ENCODE results near the gene DNAJC15.

DNAJC15 gene

DNA sequence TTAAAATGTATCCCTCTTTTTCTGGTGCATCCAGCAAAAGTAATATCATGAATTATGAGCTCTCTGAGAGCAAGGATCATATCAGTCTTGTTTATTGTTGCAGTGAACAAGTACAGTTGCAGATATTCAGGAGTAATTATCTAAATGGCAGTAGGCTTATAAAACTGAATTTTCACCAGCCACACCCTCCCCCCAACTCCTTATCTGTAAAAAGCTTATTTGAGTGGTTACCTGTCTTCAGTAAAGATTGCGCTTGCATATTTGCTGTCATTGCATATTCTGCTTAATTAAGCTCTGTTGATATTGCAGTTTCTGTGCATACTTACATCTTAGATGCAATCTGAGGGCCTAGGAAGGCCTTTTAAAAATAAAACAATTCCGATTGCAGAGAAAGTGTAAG, 87.3 kb downstream of the DNAJC15 start:
- no peak overlapping the region for H2AK5ac ChIP-seq (ENCODE audit: low read length)
- no peaks in the 10 kb centered on the region for H3K9me3 ChIP-seq (ENCODE audit: insufficient read depth, low read depth, low read length)
- no peaks in the 10 kb centered on the region for H3K36me3 ChIP-seq (ENCODE audit: control insufficient read depth in 1 of 2, insufficient read depth in 2 of 2, low read length in 2 of 2)
- H4K8ac ChIP-seq (ENCODE audit: low read depth, low read length): no peak overlapping the region
- no peak overlapping the region for H3K4me2 ChIP-seq (ENCODE audit: low read length)
- no peaks in the 10 kb centered on the region for H3K79me1 ChIP-seq (ENCODE audit: low read length)
- H3K4me1 ChIP-seq (ENCODE audit: control insufficient read depth in 1 of 2, insufficient read depth in 2 of 2, low read length in 2 of 2): no peaks in the 10 kb centered on the region
- H2BK5ac ChIP-seq (ENCODE audit: low read depth, low read length, poor library complexity): no peak overlapping the region
- H3K27me3 ChIP-seq (ENCODE audit: insufficient read depth, low read length): no peaks in the 10 kb centered on the region
- DNase-seq: no peak
- H3K14ac ChIP-seq (ENCODE audit: low read length): no peak overlapping the region
- no peak overlapping the region for H3K23ac ChIP-seq (ENCODE audit: low read length)
- no peak overlapping the region for H4K91ac ChIP-seq (ENCODE audit: low read depth, low read length)
- H2BK12ac ChIP-seq (ENCODE audit: low read length): no peak overlapping the region
- no peak overlapping the region for H2AFZ ChIP-seq (ENCODE audit: insufficient read depth, low read length, poor library complexity)
- H3K18ac ChIP-seq (ENCODE audit: low read length): no peak overlapping the region
- no peak overlapping the region for H2BK120ac ChIP-seq (ENCODE audit: insufficient read depth, low read length, poor library complexity)
- H3K4me3 ChIP-seq (ENCODE audit: low read depth, low read length): no peak overlapping the region
- H3K4ac ChIP-seq (ENCODE audit: low read depth, low read length): no peak overlapping the region
- no peak overlapping the region for H4K12ac ChIP-seq (ENCODE audit: low read depth, low read length)
- H3K9ac ChIP-seq (ENCODE audit: low read length): no peak overlapping the region
- no CpG with 5 or more reads among the region's 2 CpGs for WGBS (ENCODE audit: extremely low coverage, insufficient coverage, insufficient read length)
- no peak overlapping the region for H3K27ac ChIP-seq (ENCODE audit: low read depth, low read length)
- H3K79me2 ChIP-seq (ENCODE audit: control insufficient read depth, insufficient read depth, low read length, poor library complexity): no peaks in the 10 kb centered on the region

DNA sequence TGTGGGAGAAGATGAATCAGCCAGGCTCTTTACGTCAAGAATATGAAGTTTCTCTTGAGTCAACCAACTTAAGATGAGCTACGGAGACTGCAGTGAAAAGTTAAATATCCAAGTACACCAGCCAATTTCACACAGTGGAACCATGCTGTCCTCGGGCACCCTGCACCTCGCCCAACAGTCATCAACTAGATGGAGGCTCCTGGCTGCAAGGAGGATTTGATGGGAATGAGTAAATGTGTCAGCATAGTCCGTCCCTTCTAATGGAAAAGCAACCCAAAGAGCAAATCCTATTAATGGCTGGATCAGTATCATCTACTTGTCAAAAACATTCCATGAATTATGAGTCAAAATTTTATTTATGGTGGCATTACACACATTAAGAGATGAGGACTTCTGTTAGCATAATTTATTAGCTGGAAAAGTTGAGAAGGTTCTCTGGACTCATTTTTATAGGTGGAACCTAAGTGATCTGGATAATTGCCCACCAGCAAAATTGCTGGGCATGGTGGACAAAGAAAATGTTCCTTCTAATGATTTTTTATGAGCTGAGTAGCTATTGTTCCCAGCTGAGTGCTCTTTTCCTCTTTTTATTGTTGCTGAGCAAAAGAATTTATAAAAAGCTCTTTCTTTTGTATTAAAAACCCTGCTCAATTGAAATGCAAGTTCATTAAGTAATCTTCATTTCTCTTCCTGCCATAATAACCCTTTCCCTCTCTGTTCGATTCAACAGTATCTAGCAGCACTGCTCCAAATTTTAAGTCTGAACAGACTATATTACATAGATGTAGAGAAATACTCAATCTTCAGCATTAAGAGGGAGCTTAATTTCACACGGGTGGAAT, 88.4 kb downstream of the DNAJC15 start:
- no peaks in the 10 kb centered on the region for H3K79me1 ChIP-seq (ENCODE audit: low read length)
- DNase-seq: no peak
- no peak overlapping the region for H2AFZ ChIP-seq (ENCODE audit: insufficient read depth, low read length, poor library complexity)
- H2AK5ac ChIP-seq (ENCODE audit: low read length): no peak overlapping the region
- H4K91ac ChIP-seq (ENCODE audit: low read depth, low read length): no peak overlapping the region
- H2BK5ac ChIP-seq (ENCODE audit: low read depth, low read length, poor library complexity): no peak overlapping the region
- no peak overlapping the region for H3K9ac ChIP-seq (ENCODE audit: low read length)
- no peaks in the 10 kb centered on the region for H3K79me2 ChIP-seq (ENCODE audit: control insufficient read depth, insufficient read depth, low read length, poor library complexity)
- peaks cover 0 to 3% of the 10 kb centered on the region in 2 experiments for H3K4me1 ChIP-seq (ENCODE audit: control insufficient read depth in 1 of 2, insufficient read depth in 2 of 2, low read length in 2 of 2)
- H4K8ac ChIP-seq (ENCODE audit: low read depth, low read length): no peak overlapping the region
- no peak overlapping the region for H3K23ac ChIP-seq (ENCODE audit: low read length)
- H3K9me3 ChIP-seq (ENCODE audit: insufficient read depth, low read depth, low read length): no peaks in the 10 kb centered on the region
- no peak overlapping the region for H3K4me2 ChIP-seq (ENCODE audit: low read length)
- no peak overlapping the region for H3K4me3 ChIP-seq (ENCODE audit: low read depth, low read length)
- no peak overlapping the region for H3K14ac ChIP-seq (ENCODE audit: low read length)
- no peak overlapping the region for H3K18ac ChIP-seq (ENCODE audit: low read length)
- no peak overlapping the region for H2BK12ac ChIP-seq (ENCODE audit: low read length)
- no CpG with 5 or more reads among the region's 7 CpGs for WGBS (ENCODE audit: extremely low coverage, insufficient coverage, insufficient read length)
- no peak overlapping the region for H3K4ac ChIP-seq (ENCODE audit: low read depth, low read length)
- no peak overlapping the region for H3K27ac ChIP-seq (ENCODE audit: low read depth, low read length)
- no peak overlapping the region for H2BK120ac ChIP-seq (ENCODE audit: insufficient read depth, low read length, poor library complexity)
- H3K36me3 ChIP-seq (ENCODE audit: control insufficient read depth in 1 of 2, insufficient read depth in 2 of 2, low read length in 2 of 2): no peaks in the 10 kb centered on the region
- H4K12ac ChIP-seq (ENCODE audit: low read depth, low read length): no peak overlapping the region
- no peaks in the 10 kb centered on the region for H3K27me3 ChIP-seq (ENCODE audit: insufficient read depth, low read length)

DNA sequence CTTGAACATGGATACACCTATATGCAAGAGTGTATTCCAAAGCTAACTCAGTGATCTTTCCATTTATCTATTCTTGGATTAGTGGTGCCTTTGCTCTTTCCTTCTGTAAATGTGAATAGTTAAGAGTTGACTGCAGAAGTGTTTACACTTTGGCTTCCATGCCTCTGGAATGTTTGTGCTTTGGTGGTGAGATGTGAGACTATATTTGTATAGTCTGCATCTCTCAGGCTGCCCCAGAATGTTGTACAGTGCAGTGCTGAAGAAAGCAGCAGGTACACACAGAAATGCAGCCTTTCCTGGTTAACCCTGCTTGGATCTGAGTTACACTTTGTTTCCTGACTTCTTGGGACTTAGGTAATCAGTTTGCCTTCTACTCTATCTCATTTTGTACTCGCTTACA, 90.2 kb downstream of the DNAJC15 start:
- Histone ChIP-seq H2BK5ac (ENCODE audit: low read depth, low read length, poor library complexity) (no peak overlapping the region), H3K4me3 (ENCODE audit: low read depth, low read length) (no peak overlapping the region), H3K4ac (ENCODE audit: low read depth, low read length) (no peak overlapping the region), H2BK120ac (ENCODE audit: insufficient read depth, low read length, poor library complexity) (no peak overlapping the region), H3K14ac (ENCODE audit: low read length) (no peak overlapping the region), H3K9ac (ENCODE audit: low read length) (no peak overlapping the region), H3K18ac (ENCODE audit: low read length) (no peak overlapping the region), H4K12ac (ENCODE audit: low read depth, low read length) (no peak overlapping the region), H3K23ac (ENCODE audit: low read length) (peak overlapping the region; percentile 7), H3K79me2 (ENCODE audit: control insufficient read depth, insufficient read depth, low read length, poor library complexity) (no peaks in the 10 kb centered on the region), H4K91ac (ENCODE audit: low read depth, low read length) (no peak overlapping the region), H3K79me1 (ENCODE audit: low read length) (no peaks in the 10 kb centered on the region), H2AK5ac (ENCODE audit: low read length) (no peak overlapping the region), H4K8ac (ENCODE audit: low read depth, low read length) (no peak overlapping the region), H3K36me3 (ENCODE audit: control insufficient read depth in 1 of 2, insufficient read depth in 2 of 2, low read length in 2 of 2) (no peaks in the 10 kb centered on the region), H2BK12ac (ENCODE audit: low read length) (no peak overlapping the region), H3K4me1 (ENCODE audit: control insufficient read depth in 1 of 2, insufficient read depth in 2 of 2, low read length in 2 of 2) (peaks cover 0 to 3% of the 10 kb centered on the region in 2 experiments), H3K9me3 (ENCODE audit: insufficient read depth, low read depth, low read length) (no peaks in the 10 kb centered on the region), H2AFZ (ENCODE audit: insufficient read depth, low read length, poor library complexity) (no peak overlapping the region), H3K4me2 (ENCODE audit: low read length) (no peak overlapping the region), H3K27me3 (ENCODE audit: insufficient read depth, low read length) (no peaks in the 10 kb centered on the region), H3K27ac (ENCODE audit: low read depth, low read length) (no peak overlapping the region)
- no peak for DNase-seq
- no CpG with 5 or more reads among the region's 1 CpG for WGBS (ENCODE audit: extremely low coverage, insufficient coverage, insufficient read length)

DNA sequence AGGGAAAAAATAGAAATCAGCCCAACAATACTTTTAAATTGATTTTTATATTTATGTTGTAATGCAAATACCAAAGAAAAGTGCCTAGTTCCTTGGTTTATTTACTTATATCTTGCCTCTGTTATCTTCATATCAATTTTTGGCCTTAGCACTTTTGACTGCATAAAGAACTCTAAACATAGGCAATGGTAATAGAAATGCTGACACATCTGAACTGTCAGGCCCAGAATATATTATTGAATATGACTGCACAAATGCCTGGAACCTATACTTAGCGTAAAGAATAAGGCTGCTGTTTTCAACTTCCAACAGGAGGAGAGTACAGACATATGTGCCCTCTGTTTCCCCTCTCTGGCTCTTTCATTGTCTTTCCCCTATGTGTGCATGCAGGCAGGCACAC, 91.1 kb downstream of the DNAJC15 start:
- no peak overlapping the region for H3K4me2 ChIP-seq (ENCODE audit: low read length)
- H3K36me3 ChIP-seq (ENCODE audit: control insufficient read depth in 1 of 2, insufficient read depth in 2 of 2, low read length in 2 of 2): no peaks in the 10 kb centered on the region
- H4K91ac ChIP-seq (ENCODE audit: low read depth, low read length): no peak overlapping the region
- no peak overlapping the region for H2AK5ac ChIP-seq (ENCODE audit: low read length)
- peaks cover under 1% of the 10 kb centered on the region for H3K79me1 ChIP-seq (ENCODE audit: low read length)
- H3K23ac ChIP-seq (ENCODE audit: low read length): no peak overlapping the region
- H4K12ac ChIP-seq (ENCODE audit: low read depth, low read length): no peak overlapping the region
- H4K8ac ChIP-seq (ENCODE audit: low read depth, low read length): no peak overlapping the region
- H2BK5ac ChIP-seq (ENCODE audit: low read depth, low read length, poor library complexity): no peak overlapping the region
- no peak overlapping the region for H2BK120ac ChIP-seq (ENCODE audit: insufficient read depth, low read length, poor library complexity)
- H2BK12ac ChIP-seq (ENCODE audit: low read length): no peak overlapping the region
- no peak overlapping the region for H3K18ac ChIP-seq (ENCODE audit: low read length)
- H3K4me1 ChIP-seq (ENCODE audit: control insufficient read depth in 1 of 2, insufficient read depth in 2 of 2, low read length in 2 of 2): peaks cover 0 to 3% of the 10 kb centered on the region in 2 experiments
- no peaks in the 10 kb centered on the region for H3K79me2 ChIP-seq (ENCODE audit: control insufficient read depth, insufficient read depth, low read length, poor library complexity)
- no peaks in the 10 kb centered on the region for H3K9me3 ChIP-seq (ENCODE audit: insufficient read depth, low read depth, low read length)
- no peak overlapping the region for H3K9ac ChIP-seq (ENCODE audit: low read length)
- H3K27ac ChIP-seq (ENCODE audit: low read depth, low read length): no peak overlapping the region
- H3K14ac ChIP-seq (ENCODE audit: low read length): no peak overlapping the region
- no peaks in the 10 kb centered on the region for H3K27me3 ChIP-seq (ENCODE audit: insufficient read depth, low read length)
- no peak overlapping the region for H3K4ac ChIP-seq (ENCODE audit: low read depth, low read length)
- H2AFZ ChIP-seq (ENCODE audit: insufficient read depth, low read length, poor library complexity): no peak overlapping the region
- no peak for DNase-seq
- no CpG with 5 or more reads among the region's 1 CpG for WGBS (ENCODE audit: extremely low coverage, insufficient coverage, insufficient read length)
- H3K4me3 ChIP-seq (ENCODE audit: low read depth, low read length): no peak overlapping the region

Data from trophoblast cell (in vitro differentiated cells and primary cell).